HepG2 (cell line): ENCODE measurements around the gene TOPORS. TPM values are rescaled to one million over a fixed set of nuclear protein-coding genes. Genes with fewer than 3 reads are reported as not detected.

ENCODE experiments used
- FIP1L1 ChIP-seq: fragments of 200-400 bp; formaldehyde crosslinking; IDR thresholded peaks from 2 replicates; pipeline ENCODE4 v1.6.1; 2018; ENCODE audit warnings: low read depth, mild to moderate bottlenecking, low read length, moderate library complexity, borderline replicate concordance; ENCODE audit not compliant: insufficient read depth
- ZNF224 ChIP-seq: sonication (generic); formaldehyde crosslinking; IDR thresholded peaks from 2 replicates; pipeline ENCODE4 v1.5.0; 2020; ENCODE audit warnings: mild to moderate bottlenecking, missing genetic modification reagents
- polyA plus RNA-seq, 8 experiments: library from polyadenylated mRNA; depleted of rRNA in 3 of 8; stranded (reverse) in 7 of 8; unstranded in 1 of 8; fragments of >200 nt; fragmentation: Illumina TruSeq in 4 of 8; extraction: Trizol in 4 of 8; gene quantifications; 2 replicates each; pipeline versions ENCODE4 v1.2.1 to v1.2.3, GENCODE V29; 2011 to 2016; ENCODE audit warnings: low read depth in 4 of 8, missing spikeins in 1 of 8, mixed read lengths in 1 of 8; ENCODE audit not compliant: insufficient read depth in 1 of 8
- total RNA-seq, 5 experiments: library from RNA; depleted of rRNA; stranded (reverse); fragments of >200 nt; fragmentation: Illumina TruSeq; extraction: Trizol; gene quantifications; 2 replicates each; pipeline ENCODE4 v1.2.3, GENCODE V29; 2016; ENCODE audit warnings: low read depth in 1 of 5
- TF ChIP-seq, protein P1 (sequence below): sonication (generic); formaldehyde crosslinking; IDR thresholded peaks from 2 replicates; pipeline ENCODE4 v1.5.1; 2020; ENCODE audit warnings: missing genetic modification reagents, mild to moderate bottlenecking, borderline replicate concordance
- TF ChIP-seq, protein P2 (sequence below): sonication (generic); formaldehyde crosslinking; IDR thresholded peaks from 2 replicates; pipeline ENCODE4 v1.5.0; 2020; ENCODE audit warnings: mild to moderate bottlenecking, missing genetic modification reagents, borderline replicate concordance
- TF ChIP-seq, protein P3 (sequence below): sonication (generic); formaldehyde crosslinking; IDR thresholded peaks from 2 replicates; pipeline ENCODE4 v1.4.0; 2020; ENCODE audit warnings: missing genetic modification reagents, borderline replicate concordance
- TF ChIP-seq, protein P4 (sequence below): sonication (generic); formaldehyde crosslinking; IDR thresholded peaks from 2 replicates; pipeline ENCODE4 v1.4.0; 2020; ENCODE audit warnings: missing genetic modification reagents, borderline replicate concordance
- TF ChIP-seq, protein P5 (sequence below): sonication (generic); formaldehyde crosslinking; conservative IDR thresholded peaks from 2 replicates; pipeline ENCODE4 v1.8.0; 2022; ENCODE audit warnings: missing genetic modification reagents
- TF ChIP-seq, protein P6 (sequence below): sonication (generic); formaldehyde crosslinking; IDR thresholded peaks from 2 replicates; pipeline ENCODE4 v1.8.0; 2022; ENCODE audit warnings: missing genetic modification reagents, mild to moderate bottlenecking, moderate library complexity, borderline replicate concordance

The TOPORS gene
- total and polyA plus RNA-seq, 2 of the 13 experiments (the other 11 are each of a cell fraction or from before 2014, with no cell fraction given) = 6.8 to 19.6 TPM

DNA sequence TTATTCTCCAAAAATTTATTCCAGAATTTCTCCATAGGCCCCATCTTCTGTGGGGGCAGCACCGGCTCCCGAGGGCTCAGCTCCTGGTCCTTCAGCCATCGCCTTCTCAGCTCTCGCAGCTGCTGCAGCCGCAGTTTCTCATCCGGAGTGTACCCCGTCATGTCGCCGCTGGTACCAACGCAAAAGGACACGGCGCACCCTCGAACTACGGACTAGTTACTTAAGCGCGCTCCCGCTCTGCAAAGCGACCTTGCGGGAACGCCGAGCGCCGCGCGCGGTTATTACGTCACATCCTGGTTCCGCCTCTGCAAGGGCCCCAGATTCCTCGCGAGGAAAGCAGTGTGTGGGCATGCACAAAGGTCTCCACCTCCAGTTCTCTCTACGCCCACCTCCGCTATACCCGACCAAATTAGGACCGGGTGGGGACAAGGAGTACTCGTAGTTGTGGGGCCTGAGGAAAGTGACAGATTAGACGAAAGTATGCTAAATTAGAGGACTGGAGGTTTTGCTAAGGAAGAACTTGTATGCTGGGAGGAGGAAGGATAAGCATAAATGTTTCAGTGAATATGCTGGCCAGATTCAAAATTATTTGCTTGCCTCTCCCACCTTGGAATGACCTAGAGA lies 20.6 kb upstream of the TOPORS start, which contains the start of gene NDUFB6 (continued):
- TF ChIP-seq, protein P1, sequence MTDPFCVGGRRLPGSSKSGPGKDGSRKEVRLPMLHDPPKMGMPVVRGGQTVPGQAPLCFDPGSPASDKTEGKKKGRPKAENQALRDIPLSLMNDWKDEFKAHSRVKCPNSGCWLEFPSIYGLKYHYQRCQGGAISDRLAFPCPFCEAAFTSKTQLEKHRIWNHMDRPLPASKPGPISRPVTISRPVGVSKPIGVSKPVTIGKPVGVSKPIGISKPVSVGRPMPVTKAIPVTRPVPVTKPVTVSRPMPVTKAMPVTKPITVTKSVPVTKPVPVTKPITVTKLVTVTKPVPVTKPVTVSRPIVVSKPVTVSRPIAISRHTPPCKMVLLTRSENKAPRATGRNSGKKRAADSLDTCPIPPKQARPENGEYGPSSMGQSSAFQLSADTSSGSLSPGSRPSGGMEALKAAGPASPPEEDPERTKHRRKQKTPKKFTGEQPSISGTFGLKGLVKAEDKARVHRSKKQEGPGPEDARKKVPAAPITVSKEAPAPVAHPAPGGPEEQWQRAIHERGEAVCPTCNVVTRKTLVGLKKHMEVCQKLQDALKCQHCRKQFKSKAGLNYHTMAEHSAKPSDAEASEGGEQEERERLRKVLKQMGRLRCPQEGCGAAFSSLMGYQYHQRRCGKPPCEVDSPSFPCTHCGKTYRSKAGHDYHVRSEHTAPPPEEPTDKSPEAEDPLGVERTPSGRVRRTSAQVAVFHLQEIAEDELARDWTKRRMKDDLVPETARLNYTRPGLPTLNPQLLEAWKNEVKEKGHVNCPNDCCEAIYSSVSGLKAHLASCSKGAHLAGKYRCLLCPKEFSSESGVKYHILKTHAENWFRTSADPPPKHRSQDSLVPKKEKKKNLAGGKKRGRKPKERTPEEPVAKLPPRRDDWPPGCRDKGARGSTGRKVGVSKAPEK (CRISPR knock-in tag) = peak; percentile 51; the same call in 1 of the 2 replicates
- TF ChIP-seq, protein P2, sequence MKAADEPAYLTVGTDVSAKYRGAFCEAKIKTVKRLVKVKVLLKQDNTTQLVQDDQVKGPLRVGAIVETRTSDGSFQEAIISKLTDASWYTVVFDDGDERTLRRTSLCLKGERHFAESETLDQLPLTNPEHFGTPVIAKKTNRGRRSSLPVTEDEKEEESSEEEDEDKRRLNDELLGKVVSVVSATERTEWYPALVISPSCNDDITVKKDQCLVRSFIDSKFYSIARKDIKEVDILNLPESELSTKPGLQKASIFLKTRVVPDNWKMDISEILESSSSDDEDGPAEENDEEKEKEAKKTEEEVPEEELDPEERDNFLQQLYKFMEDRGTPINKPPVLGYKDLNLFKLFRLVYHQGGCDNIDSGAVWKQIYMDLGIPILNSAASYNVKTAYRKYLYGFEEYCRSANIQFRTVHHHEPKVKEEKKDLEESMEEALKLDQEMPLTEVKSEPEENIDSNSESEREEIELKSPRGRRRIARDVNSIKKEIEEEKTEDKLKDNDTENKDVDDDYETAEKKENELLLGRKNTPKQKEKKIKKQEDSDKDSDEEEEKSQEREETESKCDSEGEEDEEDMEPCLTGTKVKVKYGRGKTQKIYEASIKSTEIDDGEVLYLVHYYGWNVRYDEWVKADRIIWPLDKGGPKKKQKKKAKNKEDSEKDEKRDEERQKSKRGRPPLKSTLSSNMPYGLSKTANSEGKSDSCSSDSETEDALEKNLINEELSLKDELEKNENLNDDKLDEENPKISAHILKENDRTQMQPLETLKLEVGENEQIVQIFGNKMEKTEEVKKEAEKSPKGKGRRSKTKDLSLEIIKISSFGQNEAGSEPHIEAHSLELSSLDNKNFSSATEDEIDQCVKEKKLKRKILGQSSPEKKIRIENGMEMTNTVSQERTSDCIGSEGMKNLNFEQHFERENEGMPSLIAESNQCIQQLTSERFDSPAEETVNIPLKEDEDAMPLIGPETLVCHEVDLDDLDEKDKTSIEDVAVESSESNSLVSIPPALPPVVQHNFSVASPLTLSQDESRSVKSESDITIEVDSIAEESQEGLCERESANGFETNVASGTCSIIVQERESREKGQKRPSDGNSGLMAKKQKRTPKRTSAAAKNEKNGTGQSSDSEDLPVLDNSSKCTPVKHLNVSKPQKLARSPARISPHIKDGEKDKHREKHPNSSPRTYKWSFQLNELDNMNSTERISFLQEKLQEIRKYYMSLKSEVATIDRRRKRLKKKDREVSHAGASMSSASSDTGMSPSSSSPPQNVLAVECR (CRISPR knock-in tag) = peak; percentile 88
- TF ChIP-seq, protein P3, sequence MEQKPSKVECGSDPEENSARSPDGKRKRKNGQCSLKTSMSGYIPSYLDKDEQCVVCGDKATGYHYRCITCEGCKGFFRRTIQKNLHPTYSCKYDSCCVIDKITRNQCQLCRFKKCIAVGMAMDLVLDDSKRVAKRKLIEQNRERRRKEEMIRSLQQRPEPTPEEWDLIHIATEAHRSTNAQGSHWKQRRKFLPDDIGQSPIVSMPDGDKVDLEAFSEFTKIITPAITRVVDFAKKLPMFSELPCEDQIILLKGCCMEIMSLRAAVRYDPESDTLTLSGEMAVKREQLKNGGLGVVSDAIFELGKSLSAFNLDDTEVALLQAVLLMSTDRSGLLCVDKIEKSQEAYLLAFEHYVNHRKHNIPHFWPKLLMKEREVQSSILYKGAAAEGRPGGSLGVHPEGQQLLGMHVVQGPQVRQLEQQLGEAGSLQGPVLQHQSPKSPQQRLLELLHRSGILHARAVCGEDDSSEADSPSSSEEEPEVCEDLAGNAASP = no peak
- TF ChIP-seq, protein P4, sequence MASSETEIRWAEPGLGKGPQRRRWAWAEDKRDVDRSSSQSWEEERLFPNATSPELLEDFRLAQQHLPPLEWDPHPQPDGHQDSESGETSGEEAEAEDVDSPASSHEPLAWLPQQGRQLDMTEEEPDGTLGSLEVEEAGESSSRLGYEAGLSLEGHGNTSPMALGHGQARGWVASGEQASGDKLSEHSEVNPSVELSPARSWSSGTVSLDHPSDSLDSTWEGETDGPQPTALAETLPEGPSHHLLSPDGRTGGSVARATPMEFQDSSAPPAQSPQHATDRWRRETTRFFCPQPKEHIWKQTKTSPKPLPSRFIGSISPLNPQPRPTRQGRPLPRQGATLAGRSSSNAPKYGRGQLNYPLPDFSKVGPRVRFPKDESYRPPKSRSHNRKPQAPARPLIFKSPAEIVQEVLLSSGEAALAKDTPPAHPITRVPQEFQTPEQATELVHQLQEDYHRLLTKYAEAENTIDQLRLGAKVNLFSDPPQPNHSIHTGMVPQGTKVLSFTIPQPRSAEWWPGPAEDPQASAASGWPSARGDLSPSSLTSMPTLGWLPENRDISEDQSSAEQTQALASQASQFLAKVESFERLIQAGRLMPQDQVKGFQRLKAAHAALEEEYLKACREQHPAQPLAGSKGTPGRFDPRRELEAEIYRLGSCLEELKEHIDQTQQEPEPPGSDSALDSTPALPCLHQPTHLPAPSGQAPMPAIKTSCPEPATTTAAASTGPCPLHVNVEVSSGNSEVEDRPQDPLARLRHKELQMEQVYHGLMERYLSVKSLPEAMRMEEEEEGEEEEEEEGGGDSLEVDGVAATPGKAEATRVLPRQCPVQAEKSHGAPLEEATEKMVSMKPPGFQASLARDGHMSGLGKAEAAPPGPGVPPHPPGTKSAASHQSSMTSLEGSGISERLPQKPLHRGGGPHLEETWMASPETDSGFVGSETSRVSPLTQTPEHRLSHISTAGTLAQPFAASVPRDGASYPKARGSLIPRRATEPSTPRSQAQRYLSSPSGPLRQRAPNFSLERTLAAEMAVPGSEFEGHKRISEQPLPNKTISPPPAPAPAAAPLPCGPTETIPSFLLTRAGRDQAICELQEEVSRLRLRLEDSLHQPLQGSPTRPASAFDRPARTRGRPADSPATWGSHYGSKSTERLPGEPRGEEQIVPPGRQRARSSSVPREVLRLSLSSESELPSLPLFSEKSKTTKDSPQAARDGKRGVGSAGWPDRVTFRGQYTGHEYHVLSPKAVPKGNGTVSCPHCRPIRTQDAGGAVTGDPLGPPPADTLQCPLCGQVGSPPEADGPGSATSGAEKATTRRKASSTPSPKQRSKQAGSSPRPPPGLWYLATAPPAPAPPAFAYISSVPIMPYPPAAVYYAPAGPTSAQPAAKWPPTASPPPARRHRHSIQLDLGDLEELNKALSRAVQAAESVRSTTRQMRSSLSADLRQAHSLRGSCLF = no peak
- TF ChIP-seq FIP1L1 = no peak
- TF ChIP-seq, protein P5, sequence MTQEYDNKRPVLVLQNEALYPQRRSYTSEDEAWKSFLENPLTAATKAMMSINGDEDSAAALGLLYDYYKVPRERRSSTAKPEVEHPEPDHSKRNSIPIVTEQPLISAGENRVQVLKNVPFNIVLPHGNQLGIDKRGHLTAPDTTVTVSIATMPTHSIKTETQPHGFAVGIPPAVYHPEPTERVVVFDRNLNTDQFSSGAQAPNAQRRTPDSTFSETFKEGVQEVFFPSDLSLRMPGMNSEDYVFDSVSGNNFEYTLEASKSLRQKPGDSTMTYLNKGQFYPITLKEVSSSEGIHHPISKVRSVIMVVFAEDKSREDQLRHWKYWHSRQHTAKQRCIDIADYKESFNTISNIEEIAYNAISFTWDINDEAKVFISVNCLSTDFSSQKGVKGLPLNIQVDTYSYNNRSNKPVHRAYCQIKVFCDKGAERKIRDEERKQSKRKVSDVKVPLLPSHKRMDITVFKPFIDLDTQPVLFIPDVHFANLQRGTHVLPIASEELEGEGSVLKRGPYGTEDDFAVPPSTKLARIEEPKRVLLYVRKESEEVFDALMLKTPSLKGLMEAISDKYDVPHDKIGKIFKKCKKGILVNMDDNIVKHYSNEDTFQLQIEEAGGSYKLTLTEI (CRISPR knock-in tag) = no peak
- TF ChIP-seq, protein P6, sequence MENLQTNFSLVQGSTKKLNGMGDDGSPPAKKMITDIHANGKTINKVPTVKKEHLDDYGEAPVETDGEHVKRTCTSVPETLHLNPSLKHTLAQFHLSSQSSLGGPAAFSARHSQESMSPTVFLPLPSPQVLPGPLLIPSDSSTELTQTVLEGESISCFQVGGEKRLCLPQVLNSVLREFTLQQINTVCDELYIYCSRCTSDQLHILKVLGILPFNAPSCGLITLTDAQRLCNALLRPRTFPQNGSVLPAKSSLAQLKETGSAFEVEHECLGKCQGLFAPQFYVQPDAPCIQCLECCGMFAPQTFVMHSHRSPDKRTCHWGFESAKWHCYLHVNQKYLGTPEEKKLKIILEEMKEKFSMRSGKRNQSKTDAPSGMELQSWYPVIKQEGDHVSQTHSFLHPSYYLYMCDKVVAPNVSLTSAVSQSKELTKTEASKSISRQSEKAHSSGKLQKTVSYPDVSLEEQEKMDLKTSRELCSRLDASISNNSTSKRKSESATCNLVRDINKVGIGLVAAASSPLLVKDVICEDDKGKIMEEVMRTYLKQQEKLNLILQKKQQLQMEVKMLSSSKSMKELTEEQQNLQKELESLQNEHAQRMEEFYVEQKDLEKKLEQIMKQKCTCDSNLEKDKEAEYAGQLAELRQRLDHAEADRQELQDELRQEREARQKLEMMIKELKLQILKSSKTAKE (CRISPR knock-in tag) = no peak
- no peak for TF ChIP-seq ZNF224 (CRISPR knock-in tag)
